BE2C (cell line): ENCODE results near the gene CAMTA1.

Source experiments
- DNase-seq: peaks from one replicate; pipeline ENCODE4 v3.0.0-alpha.2; 2020
- H3K27me3 ChIP-seq: fragments of 250-450 bp; sonication (Bioruptor Pico); 2 replicates; pipeline ENCODE4 v1.5.1; 2020; ENCODE audit warnings: mild to moderate bottlenecking
- H3K36me3 ChIP-seq: fragments of 250-450 bp; sonication (Bioruptor Pico); 2 replicates; pipeline ENCODE4 v1.5.1; 2020; ENCODE audit warnings: mild to moderate bottlenecking
- H3K4me1 ChIP-seq: fragments of 250-450 bp; sonication (Bioruptor Pico); 2 replicates; pipeline ENCODE4 v1.5.1; 2020
- H3K4me3 ChIP-seq: 2 replicates; pipeline ENCODE4 v1.5.1; 2011; ENCODE audit warnings: low read depth, low read length
- H3K9me3 ChIP-seq: fragments of 250-450 bp; sonication (Bioruptor Pico); 2 replicates; pipeline ENCODE4 v1.5.1; 2020
- CTCF ChIP-seq: IDR thresholded peaks from 2 replicates; pipeline ENCODE4 v1.5.1; 2012; ENCODE audit warnings: mild to moderate bottlenecking, low read depth, low read length

Gene CAMTA1

GRCh38 chr1:6859415-6860343 is 74.4 kb downstream of the CAMTA1 start:
- Histone ChIP-seq H3K4me1 (no peaks in the 10 kb centered on the region), H3K9me3 (no peaks in the 10 kb centered on the region), H3K27me3 (no peaks in the 10 kb centered on the region), H3K4me3 (no peak overlapping the region), H3K36me3 (no peaks in the 10 kb centered on the region)
- no peak for DNase-seq
- no peak for TF ChIP-seq CTCF

- no peaks in the 10 kb centered on the region for H3K4me1 ChIP-seq
- H3K9me3 ChIP-seq: no peaks in the 10 kb centered on the region
- TF ChIP-seq CTCF: no peak
- no peaks in the 10 kb centered on the region for H3K36me3 ChIP-seq
- H3K4me3 ChIP-seq: no peak overlapping the region
- DNase-seq: no peak
- no peaks in the 10 kb centered on the region for H3K27me3 ChIP-seq
These were observed 75.1 kb downstream of the CAMTA1 start for GRCh38 chr1:6860401-6860800.

GRCh38 chr1:6861075-6861724 is 75.9 kb downstream of the CAMTA1 start:
- H3K36me3 ChIP-seq: no peaks in the 10 kb centered on the region
- TF ChIP-seq CTCF: no peak
- H3K27me3 ChIP-seq: no peaks in the 10 kb centered on the region
- no peak overlapping the region for H3K4me3 ChIP-seq
- no peaks in the 10 kb centered on the region for H3K9me3 ChIP-seq
- DNase-seq: no peak
- H3K4me1 ChIP-seq: no peaks in the 10 kb centered on the region

GRCh38 chr1:6862906-6863305 is 77.7 kb downstream of the CAMTA1 start:
- TF ChIP-seq CTCF: no peak

GRCh38 chr1:6864166-6864565 is 78.9 kb downstream of the CAMTA1 start:
- Histone ChIP-seq H3K4me3 (no peak overlapping the region), H3K4me1 (no peaks in the 10 kb centered on the region), H3K9me3 (no peaks in the 10 kb centered on the region), H3K27me3 (no peaks in the 10 kb centered on the region), H3K36me3 (no peaks in the 10 kb centered on the region)
- no peak for TF ChIP-seq CTCF
- DNase-seq: no peak

More at GRCh38 chr1:6862906-6863305, 77.7 kb downstream of the CAMTA1 start:
- no peak overlapping the region for H3K4me3 ChIP-seq
- H3K9me3 ChIP-seq: no peaks in the 10 kb centered on the region
- no peaks in the 10 kb centered on the region for H3K4me1 ChIP-seq
- DNase-seq: no peak
- no peaks in the 10 kb centered on the region for H3K36me3 ChIP-seq
- H3K27me3 ChIP-seq: no peaks in the 10 kb centered on the region

- DNase-seq: no peak
- Histone ChIP-seq H3K36me3 (no peaks in the 10 kb centered on the region), H3K4me3 (no peak overlapping the region), H3K9me3 (no peaks in the 10 kb centered on the region), H3K27me3 (no peaks in the 10 kb centered on the region), H3K4me1 (no peaks in the 10 kb centered on the region)
- no peak for TF ChIP-seq CTCF
These were observed 81.6 kb downstream of the CAMTA1 start for GRCh38 chr1:6866825-6867224.
